ENCODE results near the gene MARCKSL1.

MARCKSL1 gene

GRCh38 chr1:32336963-32337675 lies 1.1 kb upstream of the MARCKSL1 start:
- no peak overlapping the region for H3K9ac ChIP-seq (ENCODE audit: low read length)
- H3K9me3 ChIP-seq (ENCODE audit: control insufficient read depth, low read length): no peaks in the 10 kb centered on the region
- H3K4me1 ChIP-seq (ENCODE audit: control insufficient read depth, insufficient read depth, low read length): peaks cover 62% of the 10 kb centered on the region
- no peaks in the 10 kb centered on the region for H3K36me3 ChIP-seq (ENCODE audit: control insufficient read depth, insufficient read depth, low read length)
- no peak overlapping the region for H3K4me3 ChIP-seq (ENCODE audit: low read length)
- H3K27me3 ChIP-seq (ENCODE audit: control insufficient read depth, insufficient read depth, low read length): no peaks in the 10 kb centered on the region

GRCh38 chr1:32336591-32336932 lies 529 bp upstream of the MARCKSL1 start:
- peaks cover 61% of the 10 kb centered on the region for H3K4me1 ChIP-seq (ENCODE audit: control insufficient read depth, insufficient read depth, low read length)
- H3K4me3 ChIP-seq (ENCODE audit: low read length): no peak overlapping the region
- no peak overlapping the region for H3K9ac ChIP-seq (ENCODE audit: low read length)
- no peaks in the 10 kb centered on the region for H3K36me3 ChIP-seq (ENCODE audit: control insufficient read depth, insufficient read depth, low read length)
- H3K9me3 ChIP-seq (ENCODE audit: control insufficient read depth, low read length): no peaks in the 10 kb centered on the region
- no peaks in the 10 kb centered on the region for H3K27me3 ChIP-seq (ENCODE audit: control insufficient read depth, insufficient read depth, low read length)

GRCh38 chr1:32335535-32335789 lies 571 bp downstream of the MARCKSL1 start:
- Histone ChIP-seq H3K4me1 (ENCODE audit: control insufficient read depth, insufficient read depth, low read length) (peaks cover 60% of the 10 kb centered on the region), H3K9ac (ENCODE audit: low read length) (peak overlapping the region; percentile 69), H3K27me3 (ENCODE audit: control insufficient read depth, insufficient read depth, low read length) (no peaks in the 10 kb centered on the region), H3K4me3 (ENCODE audit: low read length) (no peak overlapping the region), H3K9me3 (ENCODE audit: control insufficient read depth, low read length) (no peaks in the 10 kb centered on the region), H3K36me3 (ENCODE audit: control insufficient read depth, insufficient read depth, low read length) (no peaks in the 10 kb centered on the region)

GRCh38 chr1:32334864-32335534 lies 1.0 kb downstream of the MARCKSL1 start:
- Histone ChIP-seq H3K9ac (ENCODE audit: low read length) (peak overlapping the region; percentile 69), H3K4me1 (ENCODE audit: control insufficient read depth, insufficient read depth, low read length) (peaks cover 60% of the 10 kb centered on the region)

GRCh38 chr1:32334274-32334861 lies 1.7 kb downstream of the MARCKSL1 start:
- Histone ChIP-seq H3K9ac (ENCODE audit: low read length) (peak overlapping the region; percentile 69), H3K4me1 (ENCODE audit: control insufficient read depth, insufficient read depth, low read length) (peaks cover 60% of the 10 kb centered on the region), H3K27me3 (ENCODE audit: control insufficient read depth, insufficient read depth, low read length) (no peaks in the 10 kb centered on the region), H3K4me3 (ENCODE audit: low read length) (peak overlapping the region; percentile 18), H3K9me3 (ENCODE audit: control insufficient read depth, low read length) (no peaks in the 10 kb centered on the region), H3K36me3 (ENCODE audit: control insufficient read depth, insufficient read depth, low read length) (peaks cover 3% of the 10 kb centered on the region)

More at GRCh38 chr1:32334864-32335534, 1.0 kb downstream of the MARCKSL1 start:
- Histone ChIP-seq H3K4me3 (ENCODE audit: low read length) (peak overlapping the region; percentile 18), H3K9me3 (ENCODE audit: control insufficient read depth, low read length) (no peaks in the 10 kb centered on the region), H3K36me3 (ENCODE audit: control insufficient read depth, insufficient read depth, low read length) (no peaks in the 10 kb centered on the region), H3K27me3 (ENCODE audit: control insufficient read depth, insufficient read depth, low read length) (no peaks in the 10 kb centered on the region)

GRCh38 chr1:32333251-32333963 lies 2.6 kb downstream of the MARCKSL1 start:
- no peaks in the 10 kb centered on the region for H3K27me3 ChIP-seq (ENCODE audit: control insufficient read depth, insufficient read depth, low read length)
- H3K4me3 ChIP-seq (ENCODE audit: low read length): peak overlapping the region; percentile 18
- H3K36me3 ChIP-seq (ENCODE audit: control insufficient read depth, insufficient read depth, low read length): peaks cover 12% of the 10 kb centered on the region
- H3K4me1 ChIP-seq (ENCODE audit: control insufficient read depth, insufficient read depth, low read length): peaks cover 50% of the 10 kb centered on the region
- no peaks in the 10 kb centered on the region for H3K9me3 ChIP-seq (ENCODE audit: control insufficient read depth, low read length)
- peak overlapping the region; percentile 69 for H3K9ac ChIP-seq (ENCODE audit: low read length)

- no peaks in the 10 kb centered on the region for H3K9me3 ChIP-seq (ENCODE audit: control insufficient read depth, low read length)
- H3K27me3 ChIP-seq (ENCODE audit: control insufficient read depth, insufficient read depth, low read length): no peaks in the 10 kb centered on the region
- H3K4me1 ChIP-seq (ENCODE audit: control insufficient read depth, insufficient read depth, low read length): peaks cover 41% of the 10 kb centered on the region
- peaks cover 12% of the 10 kb centered on the region for H3K36me3 ChIP-seq (ENCODE audit: control insufficient read depth, insufficient read depth, low read length)
- peak overlapping the region; percentile 3 for H3K9ac ChIP-seq (ENCODE audit: low read length)
- no peak overlapping the region for H3K4me3 ChIP-seq (ENCODE audit: low read length)
These were observed 3.5 kb downstream of the MARCKSL1 start for GRCh38 chr1:32332290-32333079.

GRCh38 chr1:32331549-32331948 lies 4.5 kb downstream of the MARCKSL1 start:
- H3K36me3 ChIP-seq (ENCODE audit: control insufficient read depth, insufficient read depth, low read length): peaks cover 17% of the 10 kb centered on the region
- no peaks in the 10 kb centered on the region for H3K27me3 ChIP-seq (ENCODE audit: control insufficient read depth, insufficient read depth, low read length)
- no peak overlapping the region for H3K9ac ChIP-seq (ENCODE audit: low read length)
- no peaks in the 10 kb centered on the region for H3K9me3 ChIP-seq (ENCODE audit: control insufficient read depth, low read length)
- H3K4me1 ChIP-seq (ENCODE audit: control insufficient read depth, insufficient read depth, low read length): peaks cover 31% of the 10 kb centered on the region
- H3K4me3 ChIP-seq (ENCODE audit: low read length): no peak overlapping the region

GRCh38 chr1:32330558-32331151 lies 5.4 kb downstream of the MARCKSL1 start:
- H3K36me3 ChIP-seq (ENCODE audit: control insufficient read depth, insufficient read depth, low read length): peaks cover 17% of the 10 kb centered on the region

GRCh38 chr1:32329931-32330466 lies 6.0 kb downstream of the MARCKSL1 start:
- Histone ChIP-seq H3K9ac (ENCODE audit: low read length) (no peak overlapping the region), H3K27me3 (ENCODE audit: control insufficient read depth, insufficient read depth, low read length) (no peaks in the 10 kb centered on the region), H3K4me3 (ENCODE audit: low read length) (no peak overlapping the region), H3K9me3 (ENCODE audit: control insufficient read depth, low read length) (no peaks in the 10 kb centered on the region), H3K36me3 (ENCODE audit: control insufficient read depth, insufficient read depth, low read length) (peaks cover 17% of the 10 kb centered on the region), H3K4me1 (ENCODE audit: control insufficient read depth, insufficient read depth, low read length) (peaks cover 27% of the 10 kb centered on the region)

More at GRCh38 chr1:32330558-32331151, 5.4 kb downstream of the MARCKSL1 start:
- Histone ChIP-seq H3K4me3 (ENCODE audit: low read length) (no peak overlapping the region), H3K27me3 (ENCODE audit: control insufficient read depth, insufficient read depth, low read length) (no peaks in the 10 kb centered on the region), H3K9ac (ENCODE audit: low read length) (no peak overlapping the region), H3K9me3 (ENCODE audit: control insufficient read depth, low read length) (no peaks in the 10 kb centered on the region), H3K4me1 (ENCODE audit: control insufficient read depth, insufficient read depth, low read length) (peaks cover 30% of the 10 kb centered on the region)

GRCh38 chr1:32327204-32327603 lies 8.8 kb downstream of the MARCKSL1 start:
- Histone ChIP-seq H3K36me3 (ENCODE audit: control insufficient read depth, insufficient read depth, low read length) (peaks cover 17% of the 10 kb centered on the region), H3K4me3 (ENCODE audit: low read length) (no peak overlapping the region), H3K4me1 (ENCODE audit: control insufficient read depth, insufficient read depth, low read length) (peaks cover 29% of the 10 kb centered on the region), H3K27me3 (ENCODE audit: control insufficient read depth, insufficient read depth, low read length) (no peaks in the 10 kb centered on the region), H3K9me3 (ENCODE audit: control insufficient read depth, low read length) (no peaks in the 10 kb centered on the region), H3K9ac (ENCODE audit: low read length) (no peak overlapping the region)
